ENCODE data around the gene ADAM33. TPM values are rescaled to one million over a fixed set of nuclear protein-coding genes. Genes with fewer than 3 reads are reported as not detected.

Gene ADAM33
- total RNA-seq, 1 donor from 2014 or later, result not detected

GRCh38 chr20:3707508-3707899, 25.7 kb upstream of the ADAM33 start:
- no peak for DNase-seq (ENCODE audit: low read depth, low spot score)

- DNase-seq (ENCODE audit: low read depth, low spot score), result no peak
These were observed 25.1 kb upstream of the ADAM33 start for GRCh38 chr20:3706774-3707507.

GRCh38 chr20:3705970-3706739, 24.3 kb upstream of the ADAM33 start:
- DNase-seq (ENCODE audit: low read depth, low spot score), result no peak

- DNase-seq (ENCODE audit: low read depth, low spot score), result no peak
These were observed 23.7 kb upstream of the ADAM33 start for GRCh38 chr20:3705491-3705969.

- no peak for DNase-seq (ENCODE audit: low read depth, low spot score)
These were observed 22.3 kb upstream of the ADAM33 start for GRCh38 chr20:3704087-3704486.

GRCh38 chr20:3702611-3703391, 21.0 kb upstream of the ADAM33 start:
- no peak for DNase-seq (ENCODE audit: low read depth, low spot score)

GRCh38 chr20:3701061-3701998, 19.5 kb upstream of the ADAM33 start:
- no peak for DNase-seq (ENCODE audit: low read depth, low spot score)

- DNase-seq (ENCODE audit: low read depth, low spot score), result no peak
These were observed 17.2 kb upstream of the ADAM33 start for GRCh38 chr20:3699037-3699436.

GRCh38 chr20:3698591-3699001, 16.8 kb upstream of the ADAM33 start:
- no peak for DNase-seq (ENCODE audit: low read depth, low spot score)

- no peak for DNase-seq (ENCODE audit: low read depth, low spot score)
These were observed 15.9 kb upstream of the ADAM33 start for GRCh38 chr20:3697588-3698305.

GRCh38 chr20:3696745-3697587, 15.2 kb upstream of the ADAM33 start:
- no peak for DNase-seq (ENCODE audit: low read depth, low spot score)

- no peak for DNase-seq (ENCODE audit: low read depth, low spot score)
These were observed 14.4 kb upstream of the ADAM33 start for GRCh38 chr20:3696200-3696599.

- no peak for DNase-seq (ENCODE audit: low read depth, low spot score)
These were observed 13.1 kb upstream of the ADAM33 start for GRCh38 chr20:3694864-3695263.

GRCh38 chr20:3693376-3693775, 11.6 kb upstream of the ADAM33 start:
- no peak for DNase-seq (ENCODE audit: low read depth, low spot score)

- no peak for DNase-seq (ENCODE audit: low read depth, low spot score)
These were observed 11.0 kb upstream of the ADAM33 start for GRCh38 chr20:3692706-3693294.

GRCh38 chr20:3691897-3692296, 10.1 kb upstream of the ADAM33 start:
- DNase-seq (ENCODE audit: low read depth, low spot score), result no peak

GRCh38 chr20:3691306-3691705, 9.5 kb upstream of the ADAM33 start:
- no peak for DNase-seq (ENCODE audit: low read depth, low spot score)

GRCh38 chr20:3690413-3690812, 8.6 kb upstream of the ADAM33 start:
- no peak for DNase-seq (ENCODE audit: low read depth, low spot score)

GRCh38 chr20:3689978-3690377, 8.2 kb upstream of the ADAM33 start:
- no peak for DNase-seq (ENCODE audit: low read depth, low spot score)

Data from pulmonary artery endothelial cell (primary cell).